Panc1 (cell line): ENCODE measurements around the gene LHB. TPM values are rescaled to one million over a fixed set of nuclear protein-coding genes. Genes with fewer than 3 reads are reported as not detected.

Experiments used
- ATAC-seq: fragments of 200-7000 bp; cut with Tn5 transposase; 2 replicates; pipeline ENCODE4 v1.9.1; 2020; ENCODE audit warnings: mild to moderate bottlenecking, moderate library complexity
- BruUV-seq: library from RNA; stranded (reverse); fragments of 400-500 nt; replicated peaks from 2 replicates; lab custom pipeline; 2021; lab: Mats Ljungman, UMichigan
- CTCF ChIA-PET: fragments of 300-600 bp; sonication (Branson Sonifier 250); formaldehyde crosslinking; loops from one replicate; lab custom pipeline; 2022; ENCODE audit warnings: antibody characterized with exemption; lab: Charles Lee
- POLR2A ChIA-PET: fragments of 300-600 bp; sonication (Branson Sonifier 250); formaldehyde crosslinking; loops from one replicate; lab custom pipeline; 2022; ENCODE audit warnings: antibody characterized with exemption; lab: Charles Lee
- DNase-seq: peaks from one replicate; pipeline ENCODE4 v3.0.0-alpha.2; 2010; ENCODE audit warnings: low read depth, low spot score
- H3K27ac ChIP-seq: 2 replicates; pipeline ENCODE4 v1.5.1; 2011; ENCODE audit warnings: mild to moderate bottlenecking, low read length, inconsistent platforms
- H3K27me3 ChIP-seq: fragments of 200-500 bp; sonication (Bioruptor generic); 2 replicates; pipeline ENCODE4 v1.6.0; 2014; ENCODE audit warnings: low read length, inconsistent platforms; ENCODE audit not compliant: control insufficient read depth, insufficient read depth
- H3K36me3 ChIP-seq: fragments of 200-500 bp; sonication (Bioruptor generic); 2 replicates; pipeline ENCODE4 v1.5.1; 2014; ENCODE audit warnings: inconsistent platforms, mild to moderate bottlenecking, low read length, moderate library complexity; ENCODE audit not compliant: control insufficient read depth, insufficient read depth
- H3K4me1 ChIP-seq: 2 replicates; pipeline ENCODE4 v1.5.1; 2011; ENCODE audit warnings: inconsistent platforms, mild to moderate bottlenecking, low read length, moderate library complexity; ENCODE audit not compliant: control insufficient read depth, insufficient read depth
- H3K4me3 ChIP-seq, 2 experiments: 2 replicates each; pipeline ENCODE4 v1.5.1; 2011 to 2012; ENCODE audit warnings: low read depth in 2 of 2, low read length in 2 of 2, mild to moderate bottlenecking in 2 of 2, inconsistent platforms in 1 of 2, moderate library complexity in 1 of 2
- H3K9me3 ChIP-seq: fragments of 200-500 bp; sonication (Bioruptor generic); 2 replicates; pipeline ENCODE4 v1.5.1; 2014; ENCODE audit warnings: low read depth, mild to moderate bottlenecking, inconsistent platforms, low read length, moderate library complexity; ENCODE audit not compliant: control insufficient read depth, insufficient read depth
- CTCF ChIP-seq: fragments of 450-650 bp; IDR thresholded peaks from 2 replicates; pipeline ENCODE4 v1.5.1; 2017; ENCODE audit warnings: mild to moderate bottlenecking
- POLR2AphosphoS5 ChIP-seq: IDR thresholded peaks from 2 replicates; pipeline ENCODE4 v1.6.1; 2012; ENCODE audit warnings: mild to moderate bottlenecking, low read depth, low read length, moderate library complexity
- SIN3A ChIP-seq: IDR thresholded peaks from 2 replicates; pipeline ENCODE4 v1.6.1; 2012; ENCODE audit warnings: low read depth, mild to moderate bottlenecking, low read length, moderate library complexity, borderline replicate concordance; ENCODE audit not compliant: insufficient read depth
- TCF7L2 ChIP-seq: IDR thresholded peaks from 2 replicates; pipeline ENCODE4 v1.6.1; 2011; ENCODE audit warnings: mild to moderate bottlenecking, low read depth, low read length, inconsistent platforms
- in situ Hi-C: cut with HindIII; loops from 2 replicates; pipeline ENCODE4 v1.10.0; 2016; ENCODE audit warnings: low sequenced_read_pairs, low pct_unique_long_range_greater_than_20kb
- intact Hi-C: fragments of 100-400 bp; cut with micrococcal nuclease; formaldehyde crosslinking; loops from one replicate; pipeline ENCODE4 v1.10.0; 2022; ENCODE audit not compliant: unreplicated experiment
- total RNA-seq: library from RNA; stranded (reverse); gene quantifications from one replicate; pipeline ENCODE4 v1.2.1, GENCODE V29; 2021; ENCODE audit not compliant: unreplicated experiment
- TF ChIP-seq, protein P1 (sequence below), 2 experiments: IDR thresholded peaks; 2 replicates each; pipeline ENCODE4 v1.6.1; 2011 to 2012; ENCODE audit warnings: low read depth in 2 of 2, control low read depth in 1 of 2, low read length in 1 of 2, mild to moderate bottlenecking in 1 of 2, moderate library complexity in 1 of 2; ENCODE audit not compliant: insufficient read depth in 1 of 2

LHB gene
- total RNA-seq, 1 experiment from 2014 or later: 0.39 TPM

DNA sequence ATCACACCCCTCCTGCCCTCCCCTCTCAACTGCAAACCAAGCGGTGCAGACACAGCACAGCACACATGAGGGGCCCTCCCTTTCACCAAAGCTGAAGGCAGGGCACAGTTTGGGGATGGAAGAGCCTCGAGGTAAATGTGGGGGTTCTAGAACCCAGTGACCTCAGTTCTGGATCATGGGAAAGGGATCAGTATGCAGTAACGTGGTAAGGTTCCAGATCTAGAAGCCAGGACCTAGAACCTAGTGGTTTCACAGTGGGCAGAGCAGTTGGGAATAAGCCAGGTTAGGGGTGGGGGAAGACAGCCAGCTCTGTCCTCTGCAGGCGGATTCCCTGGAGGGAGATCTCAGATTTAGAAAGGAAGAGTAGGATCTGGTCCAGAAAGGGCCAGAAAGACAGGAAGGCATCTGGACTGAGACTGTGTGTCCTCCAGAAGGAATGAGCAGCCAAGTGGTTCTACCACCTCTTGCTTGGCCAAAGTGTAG lies 48.7 kb downstream of the LHB start:
- no TSS peak for BruUV-seq
- ChIA-PET CTCF (no interaction called here), POLR2A (no interaction called here)
- Histone ChIP-seq H3K4me1 (peaks cover 28% of the 10 kb centered on the region), H3K4me3 (no peak overlapping the region), H3K27me3 (no peaks in the 10 kb centered on the region), H3K36me3 (peaks cover 2% of the 10 kb centered on the region), H3K9me3 (no peaks in the 10 kb centered on the region), H3K27ac (no peak overlapping the region)
- intact Hi-C loops (no loop called here), in situ Hi-C loops (no loop called here)
- DNase-seq: no peak
- no peak for ATAC-seq
- no peak for TF ChIP-seq TCF7L2
- TF ChIP-seq, protein P1, sequence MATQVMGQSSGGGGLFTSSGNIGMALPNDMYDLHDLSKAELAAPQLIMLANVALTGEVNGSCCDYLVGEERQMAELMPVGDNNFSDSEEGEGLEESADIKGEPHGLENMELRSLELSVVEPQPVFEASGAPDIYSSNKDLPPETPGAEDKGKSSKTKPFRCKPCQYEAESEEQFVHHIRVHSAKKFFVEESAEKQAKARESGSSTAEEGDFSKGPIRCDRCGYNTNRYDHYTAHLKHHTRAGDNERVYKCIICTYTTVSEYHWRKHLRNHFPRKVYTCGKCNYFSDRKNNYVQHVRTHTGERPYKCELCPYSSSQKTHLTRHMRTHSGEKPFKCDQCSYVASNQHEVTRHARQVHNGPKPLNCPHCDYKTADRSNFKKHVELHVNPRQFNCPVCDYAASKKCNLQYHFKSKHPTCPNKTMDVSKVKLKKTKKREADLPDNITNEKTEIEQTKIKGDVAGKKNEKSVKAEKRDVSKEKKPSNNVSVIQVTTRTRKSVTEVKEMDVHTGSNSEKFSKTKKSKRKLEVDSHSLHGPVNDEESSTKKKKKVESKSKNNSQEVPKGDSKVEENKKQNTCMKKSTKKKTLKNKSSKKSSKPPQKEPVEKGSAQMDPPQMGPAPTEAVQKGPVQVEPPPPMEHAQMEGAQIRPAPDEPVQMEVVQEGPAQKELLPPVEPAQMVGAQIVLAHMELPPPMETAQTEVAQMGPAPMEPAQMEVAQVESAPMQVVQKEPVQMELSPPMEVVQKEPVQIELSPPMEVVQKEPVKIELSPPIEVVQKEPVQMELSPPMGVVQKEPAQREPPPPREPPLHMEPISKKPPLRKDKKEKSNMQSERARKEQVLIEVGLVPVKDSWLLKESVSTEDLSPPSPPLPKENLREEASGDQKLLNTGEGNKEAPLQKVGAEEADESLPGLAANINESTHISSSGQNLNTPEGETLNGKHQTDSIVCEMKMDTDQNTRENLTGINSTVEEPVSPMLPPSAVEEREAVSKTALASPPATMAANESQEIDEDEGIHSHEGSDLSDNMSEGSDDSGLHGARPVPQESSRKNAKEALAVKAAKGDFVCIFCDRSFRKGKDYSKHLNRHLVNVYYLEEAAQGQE (IDR thresholded peaks at IDR 0.05; ENCODE audit: insufficient read depth in 1 of 2, low read depth in 2 of 2, low read length in 1 of 2): no peak
- TF ChIP-seq SIN3A: no peak
- TF ChIP-seq CTCF: no peak
- peak; percentile 5; the same call in 1 of the 2 replicates for TF ChIP-seq POLR2AphosphoS5

DNA sequence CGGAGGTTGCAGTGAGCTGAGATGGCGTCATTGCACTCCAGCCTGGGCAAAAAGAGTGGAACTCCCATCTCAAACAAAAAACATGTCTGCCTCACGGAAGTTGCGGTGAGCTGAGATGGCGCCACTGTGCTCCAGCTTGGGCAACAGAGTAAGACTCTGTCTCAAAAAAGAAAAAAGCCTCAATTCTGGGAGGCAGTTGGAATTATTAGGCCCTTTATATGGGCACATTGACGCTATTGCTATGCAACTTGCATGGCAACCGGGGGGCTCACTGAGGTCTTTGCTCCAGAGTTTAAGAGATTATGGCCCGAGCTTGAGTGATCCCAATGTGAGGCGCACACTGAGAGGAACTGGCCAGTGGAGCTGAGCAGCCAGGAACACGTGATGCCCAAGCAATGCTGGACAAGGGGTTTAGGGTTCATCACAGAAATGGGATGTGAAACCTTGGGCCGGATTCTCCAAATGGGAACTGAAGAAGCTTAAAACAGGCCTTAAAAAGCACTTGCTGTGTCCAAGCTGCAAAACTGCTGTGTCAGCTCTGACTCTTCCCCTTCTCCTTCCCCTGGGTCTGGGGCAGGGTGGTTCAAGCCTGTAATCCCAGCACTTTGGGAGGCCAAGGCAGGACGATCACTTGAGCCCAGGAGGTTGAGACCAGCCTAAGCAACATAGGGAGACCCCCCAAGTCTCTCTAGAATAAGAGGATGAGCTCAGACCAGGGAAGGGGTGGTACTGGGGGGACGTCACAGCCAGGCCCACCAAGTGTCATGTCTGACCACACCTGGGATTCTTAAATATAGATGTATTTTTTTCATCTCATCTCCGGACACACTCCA lies 49.3 kb downstream of the LHB start:
- CTCF ChIA-PET: no interaction called here
- Histone ChIP-seq H3K27ac (peak overlapping the region; percentile 81; the same call in 1 of the 2 replicates), H3K9me3 (no peaks in the 10 kb centered on the region), H3K36me3 (peaks cover 2% of the 10 kb centered on the region), H3K4me3 (peak overlapping the region in 1 of 2 experiments; percentile 84; a peak in 3 of 4 replicates), H3K27me3 (no peaks in the 10 kb centered on the region), H3K4me1 (peaks cover 31% of the 10 kb centered on the region)
- intact Hi-C loops: no loop called here
- in situ Hi-C loops: no loop called here
- DNase-seq: no peak
- TF ChIP-seq CTCF (no peak), SIN3A (no peak), POLR2AphosphoS5 (peak; percentile 76; the same call in 1 of the 2 replicates), TCF7L2 (no peak)
- TF ChIP-seq, protein P1 (IDR thresholded peaks at IDR 0.05; ENCODE audit: insufficient read depth in 1 of 2, low read depth in 2 of 2, low read length in 1 of 2): no peak
- no TSS peak for BruUV-seq
- POLR2A ChIA-PET: interaction anchor here (0.6 to 1.3 kb wide), 3 partner anchors 15 to 19 kb away, joined by 3 to 20 read pairs (median 3); no protein-coding TSS in a partner anchor
- no peak for ATAC-seq
